GM19238 (cell line): ENCODE results near the gene DERL2.

Experiments used
- DNase-seq: peaks from one replicate; pipeline ENCODE4 v3.0.0; 2011; ENCODE audit warnings: low spot score; ENCODE audit not compliant: insufficient read length

Gene DERL2

GRCh38 chr17:5485270-5486205 is at the start of gene DERL2:
DERL2 (minus strand) TSS chr17:5486178; CDS start chr17:5486161, 17 bp downstream.
- DNase-seq = peak; percentile 29

- DNase-seq = no peak
Observed at GRCh38 chr17:5535436-5535835, 49.5 kb upstream of the DERL2 start.

- DNase-seq = no peak
Observed at GRCh38 chr17:5533486-5534315, 47.7 kb upstream of the DERL2 start.

GRCh38 chr17:5532581-5532980 is 46.6 kb upstream of the DERL2 start:
- no peak for DNase-seq

GRCh38 chr17:5531085-5531418 is 45.1 kb upstream of the DERL2 start:
- no peak for DNase-seq

GRCh38 chr17:5530265-5531084 is 44.5 kb upstream of the DERL2 start:
- DNase-seq = no peak

- DNase-seq = no peak
Observed at GRCh38 chr17:5527601-5528250, 41.7 kb upstream of the DERL2 start.

GRCh38 chr17:5526821-5527598 is 41.0 kb upstream of the DERL2 start:
- peak; percentile 16 for DNase-seq

GRCh38 chr17:5523249-5523648 is 37.3 kb upstream of the DERL2 start:
- DNase-seq = no peak

GRCh38 chr17:5522476-5522875 is 36.5 kb upstream of the DERL2 start:
- no peak for DNase-seq

GRCh38 chr17:5516060-5516792 is 30.2 kb upstream of the DERL2 start:
- no peak for DNase-seq

- DNase-seq = no peak
Observed at GRCh38 chr17:5514976-5515375, 29.0 kb upstream of the DERL2 start.

GRCh38 chr17:5513628-5514027 is 27.6 kb upstream of the DERL2 start:
- no peak for DNase-seq

- DNase-seq = no peak
Observed at GRCh38 chr17:5511401-5512225, 25.6 kb upstream of the DERL2 start.

GRCh38 chr17:5510771-5511170 is 24.8 kb upstream of the DERL2 start:
- DNase-seq = no peak

GRCh38 chr17:5509482-5509881 is 23.5 kb upstream of the DERL2 start:
- no peak for DNase-seq

- no peak for DNase-seq
Observed at GRCh38 chr17:5508810-5509209, 22.8 kb upstream of the DERL2 start.

GRCh38 chr17:5506307-5506706 is 20.3 kb upstream of the DERL2 start:
- no peak for DNase-seq

- no peak for DNase-seq
Observed at GRCh38 chr17:5502552-5502951, 16.6 kb upstream of the DERL2 start.
